Subcutaneous abdominal adipose tissue (tissue), 5 donors: ENCODE results near the gene PDE3A.

Experiments
- H3K27ac ChIP-seq: one replicate; pipeline ENCODE4 v1.7.0; 2013; ENCODE audit warnings: low read depth, mild to moderate bottlenecking, inconsistent platforms, low read length, moderate library complexity
- H3K27me3 ChIP-seq, 5 donors: one replicate each; pipeline ENCODE4 v1.7.0; 2013; ENCODE audit warnings: low read length in 5 of 5, inconsistent platforms in 1 of 5; ENCODE audit not compliant: control insufficient read depth in 5 of 5, insufficient read depth in 4 of 5
- H3K36me3 ChIP-seq, 5 donors: one replicate each; pipeline ENCODE4 v1.7.0; 2013; ENCODE audit warnings: low read length in 5 of 5; ENCODE audit not compliant: control insufficient read depth in 5 of 5, insufficient read depth in 5 of 5
- H3K4me1 ChIP-seq, 5 donors: one replicate each; pipeline ENCODE4 v1.7.0; 2013; ENCODE audit warnings: low read length in 5 of 5, mild to moderate bottlenecking in 3 of 5, moderate library complexity in 1 of 5; ENCODE audit not compliant: control insufficient read depth in 5 of 5, insufficient read depth in 5 of 5
- H3K4me3 ChIP-seq, 5 donors: one replicate each; pipeline ENCODE4 v1.7.0; 2013; ENCODE audit warnings: low read length in 5 of 5, low read depth in 1 of 5
- H3K9ac ChIP-seq, 5 donors: one replicate each; pipeline ENCODE4 v1.7.0; 2013; ENCODE audit warnings: low read length in 5 of 5, mild to moderate bottlenecking in 4 of 5, moderate library complexity in 3 of 5
- H3K9me3 ChIP-seq, 5 donors: one replicate each; pipeline ENCODE4 v1.7.0; 2013; ENCODE audit warnings: low read length in 5 of 5; ENCODE audit not compliant: control insufficient read depth in 5 of 5
- donor health status: healthy.
- donor health status: healthy.
- donor health status: healthy.
- donor health status: healthy.
- donor health status: healthy.

PDE3A gene

DNA sequence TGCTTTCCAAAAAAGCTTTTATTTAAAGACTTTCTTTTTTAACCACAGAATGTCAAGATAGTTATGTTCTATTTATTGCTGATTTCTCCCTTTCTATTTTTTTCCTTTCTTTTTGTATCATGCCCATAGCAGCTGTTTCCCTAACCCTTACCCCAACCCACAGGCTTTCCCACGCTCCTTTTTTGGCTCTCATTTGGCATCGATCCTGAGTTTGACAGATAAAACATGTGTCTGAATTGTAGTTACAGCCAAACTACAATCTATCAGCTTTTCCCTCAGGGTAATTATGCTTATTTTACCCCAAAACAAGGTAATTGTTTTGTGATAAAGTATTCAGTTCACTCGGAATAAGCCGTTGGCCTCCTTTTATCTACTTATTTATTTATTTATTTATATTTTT, 46.7 kb downstream of the PDE3A start:
- Histone ChIP-seq H3K27me3 (peaks cover 0 to 3% (median 0%) of the 10 kb centered on the region in 5 donors), H3K4me1 (peaks cover 1 to 16% (median 6%) of the 10 kb centered on the region in 5 donors), H3K36me3 (no peaks in the 10 kb centered on the region), H3K27ac (no peak overlapping the region), H3K4me3 (peak overlapping the region in 3 of 5 donors; percentile 23 to 45 (median 36)), H3K9ac (peak overlapping the region in 2 of 5 donors; percentile 8 to 93), H3K9me3 (no peaks in the 10 kb centered on the region)

DNA sequence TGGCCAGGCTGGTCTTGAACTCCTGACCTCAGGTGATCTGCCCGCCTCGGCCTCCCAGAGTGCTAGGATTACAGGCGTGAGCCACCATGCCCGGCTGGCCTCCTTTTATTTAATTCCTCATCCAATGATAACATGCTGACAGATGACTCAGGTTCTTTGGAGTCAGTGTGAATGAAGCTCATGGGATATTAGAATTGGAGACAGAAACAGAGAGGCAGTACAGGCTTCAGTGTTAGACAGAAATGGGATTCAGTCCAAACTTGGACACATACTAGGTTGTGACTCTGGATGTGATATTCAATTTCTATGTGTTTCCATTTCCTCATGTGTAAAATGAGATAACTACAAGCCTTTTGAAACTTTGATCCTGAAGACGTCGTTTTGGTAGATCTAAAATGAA, 47.3 kb downstream of the PDE3A start:
- H3K27me3 ChIP-seq = peaks cover 0 to 3% (median 0%) of the 10 kb centered on the region in 5 donors
- H3K4me3 ChIP-seq = no peak overlapping the region
- peaks cover 0 to 12% (median 6%) of the 10 kb centered on the region in 5 donors for H3K4me1 ChIP-seq
- H3K9ac ChIP-seq = no peak overlapping the region
- H3K9me3 ChIP-seq = no peaks in the 10 kb centered on the region
- no peaks in the 10 kb centered on the region for H3K36me3 ChIP-seq
- no peak overlapping the region for H3K27ac ChIP-seq

GRCh38 chr12:20420557-20420956, 52.2 kb downstream of the PDE3A start:
- Histone ChIP-seq H3K27me3 (no peaks in the 10 kb centered on the region), H3K27ac (no peak overlapping the region), H3K4me3 (no peak overlapping the region), H3K9ac (no peak overlapping the region), H3K4me1 (peaks cover 0 to 6% (median 0%) of the 10 kb centered on the region in 5 donors), H3K9me3 (no peaks in the 10 kb centered on the region), H3K36me3 (no peaks in the 10 kb centered on the region)

DNA sequence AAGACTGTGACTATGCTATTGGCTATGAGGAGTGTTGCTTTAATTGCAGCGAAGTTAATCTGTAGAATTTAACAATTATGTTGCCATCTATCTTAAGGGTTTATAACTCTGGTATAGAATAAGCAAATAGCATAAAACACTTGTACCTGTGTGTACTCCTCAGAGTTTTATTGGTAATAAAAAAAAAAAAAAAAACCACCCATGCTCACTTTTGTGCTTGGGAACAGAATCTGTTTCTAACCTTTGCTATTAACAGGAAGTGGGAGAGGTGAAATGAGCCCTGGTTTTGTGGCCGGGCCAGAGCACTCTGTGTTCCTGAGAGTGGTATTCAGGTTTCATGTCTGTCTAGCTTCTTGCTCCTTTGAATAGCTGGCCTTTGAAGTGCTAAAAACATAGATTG, 53.1 kb downstream of the PDE3A start:
- Histone ChIP-seq H3K27ac (no peak overlapping the region), H3K36me3 (no peaks in the 10 kb centered on the region), H3K4me1 (peaks cover 0 to 9% (median 0%) of the 10 kb centered on the region in 5 donors), H3K4me3 (no peak overlapping the region), H3K9me3 (no peaks in the 10 kb centered on the region), H3K27me3 (no peaks in the 10 kb centered on the region), H3K9ac (no peak overlapping the region)

DNA sequence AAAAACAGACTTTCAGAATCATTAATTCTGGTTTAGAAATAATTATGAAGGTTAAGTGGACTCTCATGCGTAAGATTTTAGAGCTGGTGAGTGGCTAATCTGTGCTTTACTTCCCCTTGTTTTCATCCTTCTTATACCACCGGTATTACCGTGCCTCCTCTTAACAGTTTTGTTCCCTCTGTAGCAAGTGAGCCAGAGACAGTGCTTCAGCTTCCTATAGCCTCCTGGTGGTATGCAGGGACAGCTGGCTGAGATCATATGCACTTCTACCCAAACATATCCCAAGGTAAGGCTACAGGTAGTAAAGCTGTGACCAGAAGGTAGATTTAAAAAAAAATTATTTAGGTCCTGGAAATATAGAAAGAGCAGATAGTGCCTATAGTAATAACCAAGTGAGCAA, 55.2 kb downstream of the PDE3A start:
- Histone ChIP-seq H3K27me3 (no peaks in the 10 kb centered on the region), H3K4me3 (no peak overlapping the region), H3K9ac (no peak overlapping the region), H3K4me1 (peaks cover 0 to 12% (median 0%) of the 10 kb centered on the region in 5 donors), H3K27ac (no peak overlapping the region), H3K36me3 (no peaks in the 10 kb centered on the region), H3K9me3 (no peaks in the 10 kb centered on the region)

DNA sequence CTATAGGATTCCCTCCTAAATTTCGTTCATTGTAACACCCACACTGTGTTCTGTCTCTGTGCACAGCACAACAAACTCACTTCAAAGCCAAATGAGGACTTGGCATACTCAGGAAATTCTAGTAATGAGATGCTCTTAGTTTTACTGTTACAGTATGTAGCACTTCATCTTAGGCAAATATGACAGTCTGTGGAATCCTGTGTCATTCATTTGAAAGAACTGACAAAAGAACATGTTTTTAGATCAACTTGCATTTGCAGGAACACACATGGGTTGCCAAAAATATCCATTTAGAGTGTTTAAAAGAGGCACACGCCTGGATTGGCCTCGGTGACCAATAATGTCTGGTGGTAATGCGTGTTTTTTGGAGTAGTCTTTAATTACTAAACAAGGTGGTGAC, 56.5 kb downstream of the PDE3A start:
- Histone ChIP-seq H3K27me3 (no peaks in the 10 kb centered on the region), H3K36me3 (no peaks in the 10 kb centered on the region), H3K9me3 (no peaks in the 10 kb centered on the region), H3K4me1 (peaks cover 0 to 12% (median 0%) of the 10 kb centered on the region in 5 donors), H3K9ac (no peak overlapping the region), H3K27ac (no peak overlapping the region), H3K4me3 (no peak overlapping the region)

GRCh38 chr12:20426191-20426590, 57.9 kb downstream of the PDE3A start:
- Histone ChIP-seq H3K9ac (no peak overlapping the region), H3K4me3 (peak overlapping the region in 1 of 5 donors; percentile 14), H3K4me1 (peaks cover 0 to 6% (median 0%) of the 10 kb centered on the region in 5 donors), H3K36me3 (no peaks in the 10 kb centered on the region), H3K9me3 (no peaks in the 10 kb centered on the region), H3K27me3 (no peaks in the 10 kb centered on the region), H3K27ac (peak overlapping the region; percentile 55)

GRCh38 chr12:20426957-20427356, 58.6 kb downstream of the PDE3A start:
- no peaks in the 10 kb centered on the region for H3K27me3 ChIP-seq
- no peak overlapping the region for H3K27ac ChIP-seq

DNA sequence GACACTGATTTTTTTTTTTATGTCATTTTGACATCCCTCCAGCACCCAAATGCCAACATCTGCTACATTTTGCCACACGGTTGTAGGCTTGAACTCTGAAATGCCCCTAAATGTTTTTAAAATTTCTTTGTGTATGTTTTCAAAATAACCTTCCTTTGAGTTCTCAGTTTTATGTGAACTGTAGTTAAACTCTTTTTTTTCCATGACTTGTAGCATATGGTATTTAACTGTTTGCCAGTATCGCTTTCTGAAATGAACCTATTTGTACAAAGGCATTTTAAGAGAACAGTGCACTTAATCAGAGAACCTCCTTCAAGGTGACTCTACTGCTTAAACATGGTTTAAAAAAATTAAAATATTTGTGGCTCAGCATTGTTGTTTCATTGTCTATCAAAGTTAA, 61.5 kb downstream of the PDE3A start:
- Histone ChIP-seq H3K4me1 (peaks cover 0 to 6% (median 0%) of the 10 kb centered on the region in 5 donors), H3K36me3 (no peaks in the 10 kb centered on the region), H3K4me3 (no peak overlapping the region), H3K27ac (no peak overlapping the region), H3K27me3 (no peaks in the 10 kb centered on the region), H3K9ac (no peak overlapping the region), H3K9me3 (no peaks in the 10 kb centered on the region)

More at GRCh38 chr12:20426957-20427356, 58.6 kb downstream of the PDE3A start:
- H3K9ac ChIP-seq = no peak overlapping the region
- peaks cover 0 to 6% (median 0%) of the 10 kb centered on the region in 5 donors for H3K4me1 ChIP-seq
- H3K36me3 ChIP-seq = no peaks in the 10 kb centered on the region
- no peaks in the 10 kb centered on the region for H3K9me3 ChIP-seq
- H3K4me3 ChIP-seq = no peak overlapping the region

DNA sequence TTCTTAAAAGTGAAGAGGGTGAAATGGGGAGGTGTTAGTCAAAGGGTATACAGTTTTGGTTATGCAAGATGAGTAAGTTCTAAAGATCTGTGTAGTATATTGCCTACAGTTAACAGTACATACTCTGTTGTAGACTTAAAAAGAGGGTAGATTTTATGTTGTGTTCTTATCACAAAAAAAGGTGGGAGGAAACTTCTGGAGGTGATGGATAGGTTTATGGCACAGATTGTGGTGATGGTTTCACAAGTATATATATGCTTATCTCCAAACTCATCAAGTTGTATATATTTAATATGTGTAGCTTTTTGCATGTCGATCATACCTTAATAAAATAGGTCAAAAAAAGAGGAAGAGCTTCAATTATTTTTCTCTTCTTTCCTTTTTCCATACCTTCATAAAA, 64.0 kb downstream of the PDE3A start:
- Histone ChIP-seq H3K9me3 (no peaks in the 10 kb centered on the region), H3K27me3 (no peaks in the 10 kb centered on the region), H3K27ac (no peak overlapping the region), H3K9ac (no peak overlapping the region), H3K4me3 (no peak overlapping the region), H3K36me3 (no peaks in the 10 kb centered on the region), H3K4me1 (peaks cover 0 to 8% (median 0%) of the 10 kb centered on the region in 5 donors)

DNA sequence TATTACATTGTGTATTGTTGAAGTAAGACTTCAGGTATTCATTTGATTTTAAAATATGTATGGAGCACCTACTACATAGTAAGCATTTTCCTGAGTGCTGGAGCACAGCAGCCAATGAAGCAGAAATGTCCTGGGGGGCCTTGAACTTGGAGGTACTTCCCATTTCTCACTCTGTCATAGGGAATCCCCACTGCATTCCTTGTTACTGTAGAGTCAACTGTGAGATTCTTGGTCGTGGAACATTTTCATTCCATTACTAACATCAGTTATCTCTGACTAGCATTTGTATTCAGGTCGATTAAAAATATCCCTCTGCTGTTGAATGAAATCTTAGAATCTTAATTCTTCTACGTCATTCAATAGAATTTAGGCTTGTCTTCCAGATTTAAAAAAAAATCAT, 66.7 kb downstream of the PDE3A start:
- no peak overlapping the region for H3K9ac ChIP-seq
- H3K27me3 ChIP-seq = no peaks in the 10 kb centered on the region
- H3K36me3 ChIP-seq = no peaks in the 10 kb centered on the region
- H3K27ac ChIP-seq = no peak overlapping the region
- H3K4me1 ChIP-seq = peaks cover 0 to 26% (median 10%) of the 10 kb centered on the region in 5 donors
- H3K9me3 ChIP-seq = no peaks in the 10 kb centered on the region
- H3K4me3 ChIP-seq = no peak overlapping the region
